Suprapubic skin (tissue), 4 donors: ENCODE data around the gene KRR1. TPM values are rescaled to one million over a fixed set of nuclear protein-coding genes. Genes with fewer than 3 reads are reported as not detected.

Source experiments
- DNase-seq, 2 donors: peaks; one replicate each; pipeline ENCODE4 v3.0.0-alpha.2; 2019; ENCODE audit warnings: low spot score in 2 of 2
- H3K27ac ChIP-seq: fragments of 200-600 bp; sonication (generic); one replicate; pipeline ENCODE4 v1.5.1; 2019
- H3K27me3 ChIP-seq: fragments of 200-600 bp; sonication (generic); one replicate; pipeline ENCODE4 v1.5.1; 2019
- H3K36me3 ChIP-seq: fragments of 200-600 bp; sonication (generic); one replicate; pipeline ENCODE4 v1.5.1; 2019
- H3K4me1 ChIP-seq: fragments of 200-600 bp; sonication (generic); one replicate; pipeline ENCODE4 v1.5.1; 2019
- H3K4me3 ChIP-seq: fragments of 200-600 bp; sonication (generic); one replicate; pipeline ENCODE4 v1.5.1; 2019; ENCODE audit warnings: mild to moderate bottlenecking
- H3K9me3 ChIP-seq: fragments of 200-600 bp; sonication (generic); one replicate; pipeline ENCODE4 v1.5.1; 2019
- CTCF ChIP-seq, 2 donors: fragments of 200-600 bp in 1 of 2; fragments of 450-650 bp in 1 of 2; sonication (generic) in 1 of 2; IDR thresholded peaks; one replicate each; pipeline ENCODE4 v1.5.1; 2016 to 2019; ENCODE audit warnings: antibody characterized with exemption in 2 of 2, mild to moderate bottlenecking in 1 of 2, moderate library complexity in 1 of 2
- EP300 ChIP-seq: sonication (generic); formaldehyde crosslinking; IDR thresholded peaks from one replicate; pipeline ENCODE4 v1.6.1; 2017; ENCODE audit warnings: antibody characterized with exemption
- POLR2A ChIP-seq, 2 donors: fragments of 450-650 bp; IDR thresholded peaks; one replicate each; pipeline ENCODE4 v1.6.1; 2017; ENCODE audit warnings: antibody characterized with exemption in 2 of 2, mild to moderate bottlenecking in 2 of 2, moderate library complexity in 2 of 2
- POLR2AphosphoS5 ChIP-seq, 3 donors: sonication (generic); formaldehyde crosslinking; IDR thresholded peaks; one replicate each; pipeline ENCODE4 v1.6.1; 2017; ENCODE audit warnings: antibody characterized with exemption in 3 of 3
- WGBS: methylation state at CpG from one replicate; pipeline ENCODE4 v1.1.5; 2018; 5-methylcytosine and 5-hydroxymethylcytosine counted together
- total RNA-seq, 4 donors: library from RNA; depleted of rRNA; stranded (reverse); fragments of >200 nt; gene quantifications; one replicate each; pipeline ENCODE4 v1.1.0, GENCODE V29; 2016

The KRR1 gene
- total RNA-seq, 4 donors from 2014 or later: 34.6 to 56.5 (median 39.1) TPM

- Histone ChIP-seq H3K4me3 (no peak overlapping the region), H3K4me1 (no peaks in the 10 kb centered on the region), H3K9me3 (no peaks in the 10 kb centered on the region), H3K27ac (no peak overlapping the region), H3K36me3 (no peaks in the 10 kb centered on the region), H3K27me3 (no peaks in the 10 kb centered on the region)
- WGBS: 76% methylated on average over 2 of the region's 2 CpGs
- TF ChIP-seq POLR2AphosphoS5 (IDR thresholded peaks at IDR 0.05) (no peak), EP300 (no peak), POLR2A (IDR thresholded peaks at IDR 0.05) (no peak), CTCF (IDR thresholded peaks at IDR 0.05) (no peak)
- DNase-seq: no peak
These were observed 21.8 kb upstream of the KRR1 start for GRCh38 chr12:75533239-75533638.

- H3K36me3 ChIP-seq: no peaks in the 10 kb centered on the region
- H3K9me3 ChIP-seq: no peaks in the 10 kb centered on the region
- WGBS: 66% methylated on average over 1 of the region's 1 CpG
- TF ChIP-seq POLR2A (IDR thresholded peaks at IDR 0.05) (no peak), CTCF (IDR thresholded peaks at IDR 0.05) (no peak), POLR2AphosphoS5 (IDR thresholded peaks at IDR 0.05) (no peak), EP300 (no peak)
- H3K27me3 ChIP-seq: no peaks in the 10 kb centered on the region
- DNase-seq: no peak
- no peak overlapping the region for H3K27ac ChIP-seq
- no peak overlapping the region for H3K4me3 ChIP-seq
- no peaks in the 10 kb centered on the region for H3K4me1 ChIP-seq
These were observed 18.4 kb upstream of the KRR1 start for GRCh38 chr12:75529826-75530225.

- no peak overlapping the region for H3K27ac ChIP-seq
- TF ChIP-seq POLR2A (IDR thresholded peaks at IDR 0.05) (no peak), CTCF (IDR thresholded peaks at IDR 0.05) (no peak), POLR2AphosphoS5 (IDR thresholded peaks at IDR 0.05) (no peak), EP300 (no peak)
- H3K4me1 ChIP-seq: no peaks in the 10 kb centered on the region
- no peaks in the 10 kb centered on the region for H3K9me3 ChIP-seq
- H3K36me3 ChIP-seq: no peaks in the 10 kb centered on the region
- 88% methylated on average over 1 of the region's 1 CpG for WGBS
- DNase-seq: no peak
- no peaks in the 10 kb centered on the region for H3K27me3 ChIP-seq
- no peak overlapping the region for H3K4me3 ChIP-seq
These were observed 17.9 kb upstream of the KRR1 start for GRCh38 chr12:75529316-75529715.

GRCh38 chr12:75528692-75529091, 17.3 kb upstream of the KRR1 start:
- TF ChIP-seq EP300: no peak
- no peak for TF ChIP-seq CTCF (IDR thresholded peaks at IDR 0.05)
- no peak for TF ChIP-seq POLR2A (IDR thresholded peaks at IDR 0.05)
- TF ChIP-seq POLR2AphosphoS5 (IDR thresholded peaks at IDR 0.05): no peak
- no peak overlapping the region for H3K4me3 ChIP-seq
- H3K9me3 ChIP-seq: no peaks in the 10 kb centered on the region
- no peaks in the 10 kb centered on the region for H3K4me1 ChIP-seq
- no peaks in the 10 kb centered on the region for H3K27me3 ChIP-seq
- H3K36me3 ChIP-seq: no peaks in the 10 kb centered on the region
- no peak for DNase-seq
- no peak overlapping the region for H3K27ac ChIP-seq
- 71% methylated on average over 2 of the region's 2 CpGs for WGBS

- 77% methylated on average over 2 of the region's 2 CpGs for WGBS
- TF ChIP-seq CTCF (IDR thresholded peaks at IDR 0.05) (no peak), POLR2AphosphoS5 (IDR thresholded peaks at IDR 0.05) (no peak), POLR2A (IDR thresholded peaks at IDR 0.05) (no peak), EP300 (no peak)
- no peaks in the 10 kb centered on the region for H3K9me3 ChIP-seq
- H3K36me3 ChIP-seq: no peaks in the 10 kb centered on the region
- H3K27ac ChIP-seq: no peak overlapping the region
- H3K27me3 ChIP-seq: no peaks in the 10 kb centered on the region
- no peaks in the 10 kb centered on the region for H3K4me1 ChIP-seq
- no peak overlapping the region for H3K4me3 ChIP-seq
- no peak for DNase-seq
These were observed 16.9 kb upstream of the KRR1 start for GRCh38 chr12:75528272-75528671.
